ENCODE data around the gene NBDY.

Gene NBDY

GRCh38 chrX:56785442-56785841, 56.4 kb downstream of the NBDY start:
- DNase-seq (ENCODE audit: low read depth): no peak

GRCh38 chrX:56786889-56787733, 58.1 kb downstream of the NBDY start:
- DNase-seq (ENCODE audit: low read depth): no peak

- DNase-seq (ENCODE audit: low read depth): no peak
These were observed 58.7 kb downstream of the NBDY start for GRCh38 chrX:56787734-56788152.

- no peak for DNase-seq (ENCODE audit: low read depth)
These were observed 59.2 kb downstream of the NBDY start for GRCh38 chrX:56788229-56788628.

GRCh38 chrX:56788717-56789122, 59.7 kb downstream of the NBDY start:
- no peak for DNase-seq (ENCODE audit: low read depth)

- DNase-seq (ENCODE audit: low read depth): no peak
These were observed 60.6 kb downstream of the NBDY start for GRCh38 chrX:56789518-56790070.

- no peak for DNase-seq (ENCODE audit: low read depth)
These were observed 61.7 kb downstream of the NBDY start for GRCh38 chrX:56790778-56791177.

GRCh38 chrX:56791456-56791855, 62.4 kb downstream of the NBDY start:
- DNase-seq (ENCODE audit: low read depth): no peak

- no peak for DNase-seq (ENCODE audit: low read depth)
These were observed 63.4 kb downstream of the NBDY start for GRCh38 chrX:56792270-56793111.

GRCh38 chrX:56793112-56793430, 64.0 kb downstream of the NBDY start:
- DNase-seq (ENCODE audit: low read depth): no peak

- DNase-seq (ENCODE audit: low read depth): no peak
These were observed 64.7 kb downstream of the NBDY start for GRCh38 chrX:56793521-56794320.

GRCh38 chrX:56794404-56795230, 65.6 kb downstream of the NBDY start:
- DNase-seq (ENCODE audit: low read depth): no peak

GRCh38 chrX:56795309-56795868, 66.3 kb downstream of the NBDY start:
- DNase-seq (ENCODE audit: low read depth): no peak

- no peak for DNase-seq (ENCODE audit: low read depth)
These were observed 67.8 kb downstream of the NBDY start for GRCh38 chrX:56796641-56797395.

GRCh38 chrX:56797574-56798338, 68.7 kb downstream of the NBDY start:
- no peak for DNase-seq (ENCODE audit: low read depth)

- DNase-seq (ENCODE audit: low read depth): no peak
These were observed 69.3 kb downstream of the NBDY start for GRCh38 chrX:56798339-56798711.

- DNase-seq (ENCODE audit: low read depth): no peak
These were observed 70.1 kb downstream of the NBDY start for GRCh38 chrX:56798866-56799758.

- DNase-seq (ENCODE audit: low read depth): no peak
These were observed 71.3 kb downstream of the NBDY start for GRCh38 chrX:56800307-56800706.
